ENCODE measurements around the gene KRTAP2-1.
"Not testable (repeated sequence)": the region's sequence is repeated elsewhere in the genome, so short reads cannot be mapped to it uniquely, and the experiment has no call there.

Gene KRTAP2-1

GRCh38 chr17:41046735-41047465 is at the start of gene KRTAP2-1:
Gene KRTAP2-1, minus strand, starts transcription at chr17:41047316. Its CDS starts 49 bp downstream, at chr17:41047267.
- not testable (repeated sequence) for DNase-seq

- no peak for DNase-seq
These were observed 48.9 kb upstream of the KRTAP2-1 start for GRCh38 chr17:41096055-41096454.

GRCh38 chr17:41088760-41089352 is 41.7 kb upstream of the KRTAP2-1 start:
- DNase-seq = not testable (repeated sequence)

GRCh38 chr17:41084100-41084856 is 37.2 kb upstream of the KRTAP2-1 start, which contains the start of gene KRTAP4-7:
Gene KRTAP4-7, plus strand, starts transcription at chr17:41084150. Its CDS starts 57 bp downstream, at chr17:41084207.
- not testable (repeated sequence) for DNase-seq

- DNase-seq = not testable (repeated sequence)
These were observed 36.3 kb upstream of the KRTAP2-1 start for GRCh38 chr17:41083427-41083826.

GRCh38 chr17:41082626-41083025 is 35.5 kb upstream of the KRTAP2-1 start:
- DNase-seq = no peak

GRCh38 chr17:41076788-41077187 is 29.7 kb upstream of the KRTAP2-1 start:
- DNase-seq = no peak

GRCh38 chr17:41073676-41074075 is 26.6 kb upstream of the KRTAP2-1 start:
- no peak for DNase-seq

- DNase-seq = no peak
These were observed 24.7 kb upstream of the KRTAP2-1 start for GRCh38 chr17:41071606-41072360.

GRCh38 chr17:41069031-41069430 is 21.9 kb upstream of the KRTAP2-1 start:
- no peak for DNase-seq

GRCh38 chr17:41067281-41067680 is 20.2 kb upstream of the KRTAP2-1 start:
- DNase-seq = no peak

GRCh38 chr17:41065829-41066624 is 18.9 kb upstream of the KRTAP2-1 start, which contains the start of gene KRTAP2-4:
Gene KRTAP2-4, minus strand, starts transcription at chr17:41065879. Its CDS starts 34 bp downstream, at chr17:41065845.
- peak; percentile 91 for DNase-seq

GRCh38 chr17:41065016-41065689 is 18.0 kb upstream of the KRTAP2-1 start:
- DNase-seq = peak; percentile 9

GRCh38 chr17:41064301-41064700 is 17.2 kb upstream of the KRTAP2-1 start:
- peak; percentile 46 for DNase-seq

GRCh38 chr17:41063449-41063848 is 16.3 kb upstream of the KRTAP2-1 start:
- no peak for DNase-seq

GRCh38 chr17:41061964-41062363 is 14.8 kb upstream of the KRTAP2-1 start:
- no peak for DNase-seq

- DNase-seq = no peak
These were observed 13.0 kb upstream of the KRTAP2-1 start, which contains the start of gene KRTAP2-3 for GRCh38 chr17:41060052-41060604. Gene KRTAP2-3, minus strand, starts transcription at chr17:41060114. Its CDS starts 64 bp downstream, at chr17:41060050.

GRCh38 chr17:41059276-41060051 is 12.3 kb upstream of the KRTAP2-1 start:
- not testable (repeated sequence) for DNase-seq

- no peak for DNase-seq
These were observed 11.6 kb upstream of the KRTAP2-1 start for GRCh38 chr17:41058741-41059140.

- no peak for DNase-seq
These were observed 10.4 kb upstream of the KRTAP2-1 start for GRCh38 chr17:41057547-41057946.
